K562 (cell line): ENCODE data around the gene GP2. TPM values are rescaled to one million over a fixed set of nuclear protein-coding genes. Genes with fewer than 3 reads are reported as not detected.
A peak's percentile ranks its signal among the peaks of the same experiment; 100 is the strongest.

ENCODE experiments used
- ATAC-seq: fragments of 200-7000 bp; cut with Tn5 transposase; 3 replicates; pipeline ENCODE4 v1.9.1; 2020; ENCODE audit warnings: moderate library complexity
- BruUV-seq: library from RNA; stranded (reverse); fragments of 400-500 nt; replicated peaks from 2 replicates; lab custom pipeline; 2021; lab: Mats Ljungman, UMichigan
- CTCF ChIA-PET: fragments of 300-600 bp; formaldehyde crosslinking; extraction: SDS; loops from one replicate; lab custom pipeline; 2021; ENCODE audit warnings: low intra/inter-chr PET ratio; lab: Yijun Ruan, JAX
- POLR2A ChIA-PET: fragments of 300-600, 350-650 bp; sonication (Branson Sonifier 250); formaldehyde crosslinking; extraction: SDS; loops from one replicate; lab custom pipeline; 2021; ENCODE audit warnings: antibody characterized with exemption, inconsistent platforms; lab: Yijun Ruan, JAX
- DNase-seq, 4 experiments: peaks; one replicate each; pipeline versions ENCODE4 v3.0.0 to v3.0.0-alpha.2; 2011 to 2018; ENCODE audit warnings: low spot score in 3 of 4, mixed read lengths in 3 of 4; ENCODE audit errors: extremely low read depth in 1 of 4
- FAIRE-seq: peaks from 2 replicates; lab custom pipeline; 2011; peaks lifted over from hg19 to GRCh38; lab: Jason Lieb, UNC
- H2AFZ ChIP-seq: 2 replicates; pipeline ENCODE4 v1.6.0; 2011; ENCODE audit warnings: low read depth, low read length, control low read depth, inconsistent platforms
- H3K27ac ChIP-seq: fragments of 200-600 bp; 3 replicates; pipeline ENCODE4 v1.8.0; 2011; ENCODE audit warnings: low read depth, mild to moderate bottlenecking, control low read depth, inconsistent platforms, low read length, moderate library complexity, mixed read lengths; ENCODE audit errors: extremely low read depth
- H3K27me3 ChIP-seq, 2 experiments: fragments of 300-600 bp in 1 of 2; 2 replicates in 1 of 2; 3 replicates in 1 of 2; pipeline versions ENCODE4 v1.6.0 to v1.8.0; 2011; ENCODE audit warnings: inconsistent platforms in 2 of 2, low read length in 2 of 2, mild to moderate bottlenecking in 1 of 2, mixed read lengths in 1 of 2, moderate library complexity in 1 of 2; ENCODE audit not compliant: control insufficient read depth in 2 of 2, insufficient read depth in 2 of 2
- H3K36me3 ChIP-seq: fragments of 300-600 bp; 3 replicates; pipeline ENCODE4 v1.8.0; 2011; ENCODE audit warnings: mild to moderate bottlenecking, low read length, inconsistent platforms; ENCODE audit not compliant: control insufficient read depth, insufficient read depth
- H3K4me1 ChIP-seq, 2 experiments: fragments of 200-600 bp in 1 of 2; replicated peaks in 1 of 2; 2 replicates in 1 of 2; 3 replicates in 1 of 2; pipeline versions ENCODE4 v1.5.1 to v1.8.0; 2011; ENCODE audit warnings: inconsistent platforms in 2 of 2, low read length in 2 of 2, mild to moderate bottlenecking in 1 of 2, mixed read lengths in 1 of 2, moderate library complexity in 1 of 2; ENCODE audit not compliant: control insufficient read depth in 2 of 2, insufficient read depth in 2 of 2
- H3K4me2 ChIP-seq: 2 replicates; pipeline ENCODE4 v1.6.1; 2011; ENCODE audit warnings: low read length, control low read depth, inconsistent platforms, mixed read lengths; ENCODE audit not compliant: insufficient read depth
- H3K4me3 ChIP-seq: fragments of 200-600 bp; sonication (generic), shearing (Covaris generic); 2 replicates; pipeline ENCODE4 v1.5.1; 2016; ENCODE audit warnings: control low read depth, inconsistent platforms
- H3K79me2 ChIP-seq: fragments of 200-600 bp; 3 replicates; pipeline ENCODE4 v1.8.0; 2011; ENCODE audit warnings: low read length, inconsistent platforms; ENCODE audit not compliant: control insufficient read depth, insufficient read depth
- H3K9ac ChIP-seq, 2 experiments: 2 replicates each; pipeline versions ENCODE4 v1.6.0 to v1.6.1; 2011; ENCODE audit warnings: low read depth in 2 of 2, low read length in 2 of 2, control low read depth in 1 of 2, inconsistent platforms in 1 of 2, mild to moderate bottlenecking in 1 of 2, mixed read lengths in 1 of 2; ENCODE audit not compliant: insufficient read depth in 1 of 2
- H3K9me1 ChIP-seq: one replicate; pipeline ENCODE4 v1.6.0; 2011; ENCODE audit warnings: inconsistent platforms, mild to moderate bottlenecking, low read length, moderate library complexity; ENCODE audit not compliant: control insufficient read depth, insufficient read depth
- H3K9me3 ChIP-seq: replicated peaks from 2 replicates; pipeline ENCODE4 v1.5.1; 2011; ENCODE audit warnings: low read depth, low read length, inconsistent platforms; ENCODE audit not compliant: control insufficient read depth, insufficient read depth
- H4K20me1 ChIP-seq: replicated peaks from 2 replicates; pipeline ENCODE4 v1.6.1; 2011; ENCODE audit warnings: low read length, inconsistent platforms, mixed read lengths; ENCODE audit not compliant: control insufficient read depth, insufficient read depth
- ASH1L ChIP-seq: fragments of 450-650 bp; IDR thresholded peaks from 2 replicates; pipeline ENCODE4 v1.6.1; 2018; ENCODE audit warnings: borderline replicate concordance, mild to moderate bottlenecking, low read depth; ENCODE audit not compliant: partially characterized antibody
- CHD4 ChIP-seq: fragments of 200-600 bp; sonication (generic); IDR thresholded peaks from 3 replicates; pipeline ENCODE4 v1.6.1; 2012; ENCODE audit warnings: low read depth, mild to moderate bottlenecking, mixed read lengths, low read length, inconsistent platforms; ENCODE audit not compliant: insufficient read depth, insufficient replicate concordance, poor library complexity, severe bottlenecking
- HCFC1 ChIP-seq: IDR thresholded peaks from 2 replicates; pipeline ENCODE4 v1.6.1; 2012; ENCODE audit warnings: low read depth, low read length, improper control_type of control experiment
- ILF3 ChIP-seq: fragments of 450-650 bp; IDR thresholded peaks from 2 replicates; pipeline ENCODE4 v1.6.1; 2018; ENCODE audit warnings: antibody characterized with exemption, mild to moderate bottlenecking, moderate library complexity, borderline replicate concordance
- MEF2A ChIP-seq: IDR thresholded peaks from 2 replicates; pipeline ENCODE4 v1.6.1; 2011; ENCODE audit warnings: low read depth, mild to moderate bottlenecking, low read length, moderate library complexity; ENCODE audit not compliant: control insufficient read depth
- PATZ1 ChIP-seq: fragments of 250-450 bp; sonication (Bioruptor Pico); IDR thresholded peaks from 2 replicates; pipeline ENCODE4 v1.5.0; 2020; ENCODE audit warnings: mild to moderate bottlenecking, borderline replicate concordance
- ZNF407 ChIP-seq: fragments of 450-650 bp; IDR thresholded peaks from 2 replicates; pipeline ENCODE4 v1.6.1; 2016; ENCODE audit warnings: low read depth
- whole genome bisulfite sequencing: fragments of 100-300 bp; shearing (Covaris generic); methylation state at CpG from one replicate; pipeline ENCODE4 v1.1.6; 2016; ENCODE audit warnings: low coverage, mixed read lengths; ENCODE audit not compliant: insufficient coverage; ENCODE audit errors: missing lambda C conversion rate; 5-methylcytosine and 5-hydroxymethylcytosine counted together
- in situ Hi-C: fragments of 300-500 bp; cut with MboI; formaldehyde crosslinking; loops from 4 replicates; pipeline ENCODE4 v1.15.0; 2018; ENCODE audit warnings: inconsistent platforms, mixed read lengths
- intact Hi-C: fragments of 100-400 bp; cut with micrococcal nuclease; formaldehyde crosslinking; loops from 2 replicates; pipeline ENCODE4 v1.14.2; 2022
- polyA plus RNA-seq, 8 experiments: library from polyadenylated mRNA; depleted of rRNA in 4 of 8; stranded (reverse) in 5 of 8; unstranded in 3 of 8; fragments of >200 nt; fragmentation: Nextera tagmentation in 2 of 8; fragmentation: Illumina TruSeq in 1 of 8; extraction: Ambion mirVana in 2 of 8; extraction: Trizol in 1 of 8; gene quantifications; 2 replicates each; pipeline versions ENCODE4 v1.2.1 to v1.2.3, GENCODE V29; 2011 to 2014; ENCODE audit warnings: inconsistent platforms in 1 of 8, missing spikeins in 1 of 8
- total RNA-seq, 7 experiments: library from RNA; depleted of rRNA in 6 of 7; stranded (reverse); fragments of >200 nt in 6 of 7; fragmentation: Illumina TruSeq in 2 of 7; extraction: Trizol in 2 of 7; gene quantifications; 2 replicates each; pipeline versions ENCODE4 v1.2.1 to v1.2.3, GENCODE V29; 2011 to 2021; ENCODE audit warnings: low replicate concordance in 1 of 7
- TF ChIP-seq, protein P1 (sequence below): fragments of 250-450 bp; sonication (Bioruptor Pico); IDR thresholded peaks from 2 replicates; pipeline ENCODE4 v1.4.0; 2020; ENCODE audit warnings: mild to moderate bottlenecking

Gene GP2
- total and polyA plus RNA-seq, 9 of the 15 experiments (the other 6 are each of a cell fraction or from before 2014, with no cell fraction given) = 5.9 TPM; not detected in 8

- Histone ChIP-seq H3K4me1 (peaks cover 0 to 8% of the 10 kb centered on the region in 2 experiments; a peak in 1 of 5 replicates), H3K79me2 (no peaks in the 10 kb centered on the region), H4K20me1 (0 out of 2 replicates have a peak, but pooled peaks cover 6% of the 10 kb centered on the region), H3K27ac (no peak overlapping the region), H3K4me2 (no peak overlapping the region), H3K36me3 (no peaks in the 10 kb centered on the region), H3K9me1 (no peaks in the 10 kb centered on the region), H3K9ac (no peak overlapping the region; a peak in 1 of 4 replicates), H3K4me3 (no peak overlapping the region), H2AFZ (no peak overlapping the region), H3K9me3 (no peaks in the 10 kb centered on the region), H3K27me3 (peaks cover 2 to 19% of the 10 kb centered on the region in 2 experiments; a peak in 3 of 5 replicates)
- BruUV-seq = no TSS peak
- no peak for FAIRE-seq
- in situ Hi-C loops (no loop called here), intact Hi-C loops (no loop called here)
- CTCF ChIA-PET = no interaction called here
- WGBS = 33% methylated on average over 53 of the region's 77 CpGs
- peak in 1 of 4 experiments; percentile 12 for DNase-seq
- peak; percentile 41; the same call in 2 of the 3 replicates for ATAC-seq
- POLR2A ChIA-PET = no interaction called here
- TF ChIP-seq ASH1L (no peak), CHD4 (no peak), MEF2A (no peak), ZNF407 (no peak), HCFC1 (no peak), PATZ1 (CRISPR knock-in tag) (no peak), ILF3 (no peak)
- TF ChIP-seq, protein P1, sequence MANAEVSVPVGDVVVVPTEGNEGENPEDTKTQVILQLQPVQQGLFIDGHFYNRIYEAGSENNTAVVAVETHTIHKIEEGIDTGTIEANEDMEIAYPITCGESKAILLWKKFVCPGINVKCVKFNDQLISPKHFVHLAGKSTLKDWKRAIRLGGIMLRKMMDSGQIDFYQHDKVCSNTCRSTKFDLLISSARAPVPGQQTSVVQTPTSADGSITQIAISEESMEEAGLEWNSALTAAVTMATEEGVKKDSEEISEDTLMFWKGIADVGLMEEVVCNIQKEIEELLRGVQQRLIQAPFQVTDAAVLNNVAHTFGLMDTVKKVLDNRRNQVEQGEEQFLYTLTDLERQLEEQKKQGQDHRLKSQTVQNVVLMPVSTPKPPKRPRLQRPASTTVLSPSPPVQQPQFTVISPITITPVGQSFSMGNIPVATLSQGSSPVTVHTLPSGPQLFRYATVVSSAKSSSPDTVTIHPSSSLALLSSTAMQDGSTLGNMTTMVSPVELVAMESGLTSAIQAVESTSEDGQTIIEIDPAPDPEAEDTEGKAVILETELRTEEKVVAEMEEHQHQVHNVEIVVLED (CRISPR knock-in tag) = no peak
Observed at GRCh38 chr16:20348365-20349185, 21.3 kb upstream of the GP2 start.
